GM21423 (cell line): ENCODE measurements around the gene C19orf12.
"Not testable (repeated sequence)": the region's sequence is repeated elsewhere in the genome, so short reads cannot be mapped to it uniquely, and the experiment has no call there.

Experiments used
- ATAC-seq: cut with Tn5 transposase; IDR thresholded peaks from one replicate; pipeline ENCODE4 v1.9.1; 2021; ENCODE audit warnings: mild to moderate bottlenecking, moderate library complexity; ENCODE audit not compliant: unreplicated experiment

C19orf12 gene

GRCh38 chr19:29678484-29679106, 36.5 kb downstream of the C19orf12 start:
- ATAC-seq, result no peak

GRCh38 chr19:29677001-29677817, 37.9 kb downstream of the C19orf12 start:
- ATAC-seq, result no peak

- ATAC-seq, result no peak
Measured at GRCh38 chr19:29676586-29676985, 38.5 kb downstream of the C19orf12 start.

- no peak for ATAC-seq
Measured at GRCh38 chr19:29675650-29676186, 39.3 kb downstream of the C19orf12 start.

- no peak for ATAC-seq
Measured at GRCh38 chr19:29675120-29675649, 39.9 kb downstream of the C19orf12 start.

GRCh38 chr19:29674374-29675119, 40.5 kb downstream of the C19orf12 start:
- ATAC-seq, result no peak

- no peak for ATAC-seq
Measured at GRCh38 chr19:29673451-29674371, 41.4 kb downstream of the C19orf12 start.

GRCh38 chr19:29672933-29673336, 42.1 kb downstream of the C19orf12 start:
- ATAC-seq, result peak; percentile 36

- ATAC-seq, result no peak
Measured at GRCh38 chr19:29672319-29672932, 42.6 kb downstream of the C19orf12 start.

- ATAC-seq, result peak; percentile 69
Measured at GRCh38 chr19:29671393-29672160, 43.5 kb downstream of the C19orf12 start.

- ATAC-seq, result not testable (repeated sequence)
Measured at GRCh38 chr19:29671026-29671392, 44.1 kb downstream of the C19orf12 start.

GRCh38 chr19:29670255-29670654, 44.8 kb downstream of the C19orf12 start:
- ATAC-seq, result no peak

- ATAC-seq, result no peak
Measured at GRCh38 chr19:29668746-29669609, 46.1 kb downstream of the C19orf12 start.

GRCh38 chr19:29667901-29668341, 47.1 kb downstream of the C19orf12 start:
- no peak for ATAC-seq

GRCh38 chr19:29667387-29667783, 47.7 kb downstream of the C19orf12 start:
- ATAC-seq, result no peak

GRCh38 chr19:29666578-29667386, 48.3 kb downstream of the C19orf12 start:
- ATAC-seq, result no peak
